Heart left ventricle (tissue), 16 donors: Measurements from ENCODE around the gene NXF3. TPM values are rescaled to one million over a fixed set of nuclear protein-coding genes. Genes with fewer than 3 reads are reported as not detected.
"Not testable (repeated sequence)": the region's sequence is repeated elsewhere in the genome, so short reads cannot be mapped to it uniquely, and the experiment has no call there.

ENCODE experiments used
- ATAC-seq, 4 donors: fragments of 200-7000 bp; cut with Tn5 transposase; one replicate each; pipeline ENCODE4 v1.9.1; 2020 to 2022; ENCODE audit warnings: moderate library complexity in 4 of 4, mild to moderate bottlenecking in 3 of 4, moderate number of reproducible peaks in 1 of 4
- DNase-seq, 5 donors: peaks; one replicate each; pipeline ENCODE4 v3.0.0-alpha.2; 2020
- H3K27ac ChIP-seq, 12 donors: fragments of 200-600 bp; sonication (generic) in 4 of 12; one replicate each; pipeline versions ENCODE4 v1.5.0 to v1.8.0; 2016 to 2022; ENCODE audit warnings: mild to moderate bottlenecking in 2 of 12
- H3K27me3 ChIP-seq, 9 donors: fragments of 200-600 bp; sonication (generic) in 2 of 9; one replicate each; pipeline versions ENCODE4 v1.5.1 to v1.8.0; 2016 to 2022; ENCODE audit warnings: mild to moderate bottlenecking in 3 of 9
- H3K36me3 ChIP-seq, 9 donors: fragments of 200-600 bp; sonication (generic) in 2 of 9; one replicate each; pipeline versions ENCODE4 v1.5.0 to v1.8.0; 2018 to 2022; ENCODE audit warnings: mild to moderate bottlenecking in 2 of 9
- H3K4me1 ChIP-seq, 12 donors: fragments of 200-600 bp; sonication (generic) in 4 of 12; one replicate each; pipeline versions ENCODE4 v1.5.0 to v1.8.0; 2016 to 2022; ENCODE audit warnings: mild to moderate bottlenecking in 3 of 12
- H3K4me3 ChIP-seq, 12 donors: fragments of 200-600 bp; sonication (generic) in 4 of 12; one replicate each; pipeline versions ENCODE4 v1.5.0 to v1.8.0; 2017 to 2022; ENCODE audit warnings: mild to moderate bottlenecking in 9 of 12, moderate library complexity in 4 of 12
- H3K9me3 ChIP-seq, 12 donors: fragments of 200-600 bp; sonication (generic) in 4 of 12; one replicate each; pipeline versions ENCODE4 v1.5.0 to v1.8.0; 2016 to 2022; ENCODE audit warnings: mild to moderate bottlenecking in 1 of 12
- POLR2A ChIP-seq, 2 donors: fragments of 450-650 bp; IDR thresholded peaks; one replicate each; pipeline ENCODE4 v1.6.1; 2017; ENCODE audit warnings: antibody characterized with exemption in 2 of 2, mild to moderate bottlenecking in 2 of 2, moderate library complexity in 2 of 2
- WGBS, 4 donors: extraction: QIAGEN DNeasy Blood & Tissue Kit in 2 of 4; methylation state at CpG; one replicate each; pipeline versions ENCODE4 v1.1.5 to v1.1.7; 2013 to 2018; 5-methylcytosine and 5-hydroxymethylcytosine counted together
- intact Hi-C, 10 donors: fragments of 100-400 bp; cut with DNase I; formaldehyde crosslinking; loops; one replicate each; pipeline versions ENCODE4 v1.11.1 to v1.14.2; 2022
- polyA plus RNA-seq, 2 donors: library from polyadenylated mRNA; stranded (reverse); fragments of 200-250 nt; gene quantifications; one replicate each; pipeline ENCODE4 v1.2.3, GENCODE V29; 2013
- total RNA-seq, 9 donors: library from RNA; depleted of rRNA in 2 of 9; stranded (reverse); fragments of >200 nt in 2 of 9; fragmentation: NEBNext Ultra II Directional in 3 of 9; extraction: Animal tissue kit (Norgen Biotek cat#: 25700) in 3 of 9; gene quantifications; one replicate each; pipeline versions ENCODE4 v1.1.0 to v1.2.4, GENCODE V29; 2016 to 2023
- TF ChIP-seq, protein P1 (sequence below), 12 donors: fragments of 200-600 bp; sonication (generic) in 4 of 12; IDR thresholded peaks; one replicate each; pipeline versions ENCODE4 v1.5.0 to v1.8.0; 2018 to 2022; ENCODE audit warnings: antibody characterized with exemption in 12 of 12, mild to moderate bottlenecking in 5 of 12
- donor health status: ischemic (EF 13 %, LVEDD 7.1; RV severe dilation, severe dysfunction).
- donor health status: healthy with polysubstance abuse.
- donor health status: DM: no; HTN: yes; CAD: no.
- donor health status: DM: no; HTN: no; CAD: no.
- donor health status: ischemic (EF 25% LVEDD 6.9; RV normal size, moderate dysfunction).
- donor health status: ischemic (EF 25% LVEDD 5.7; RV mildly dilated, moderate dysfunction).
- donor health status: healthy.
- donor health status: DM: yes; HTN: yes; CAD: no.
- donor health status: ischemic (EF 35%, LVEDD 5.7; RV mildly dilated, moderate dysfunction).
- donor health status: nonischemic (EF 11% LVEDD 7.7; RV severe dilation, severe dysfunction).
- donor health status: DM: yes; HTN: yes; CAD: no.
- donor health status: PGD.
- donor health status: ischemic (EF 29% LVEDD 5.4; RV normal size, mild dysfunction).
- donor health status: nonischemic (EF 23%, LVEDD 6.1; RV moderate dilation, normal function).

The NXF3 gene
- total and polyA plus RNA-seq, 11 donors: 0.08 to 0.54 (median 0.30) TPM; not detected in 4

DNA sequence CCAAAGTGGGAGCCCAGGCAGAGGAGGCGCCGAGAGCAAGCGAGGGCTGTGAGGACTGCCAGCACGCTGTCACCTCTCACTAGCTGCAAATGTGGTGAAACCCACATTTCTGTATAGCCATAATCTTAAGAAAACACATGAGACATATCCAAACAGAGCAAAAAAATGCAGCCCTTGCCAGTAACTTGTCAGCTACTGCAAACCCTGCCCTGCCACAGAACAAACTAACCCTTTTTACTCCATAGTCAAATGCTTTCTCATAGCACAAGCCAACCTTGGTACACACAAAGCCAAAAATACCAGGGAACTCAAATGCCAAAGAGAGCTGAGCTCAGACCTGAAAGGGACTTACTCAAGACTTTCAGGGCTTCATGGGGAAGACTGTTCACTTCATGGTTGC is 14.9 kb upstream of the NXF3 start:
- peaks cover 0 to 6% (median 0%) of the 10 kb centered on the region in 9 donors for H3K27me3 ChIP-seq
- H3K36me3 ChIP-seq: no peaks in the 10 kb centered on the region
- no peaks in the 10 kb centered on the region for H3K4me1 ChIP-seq
- no peak overlapping the region for H3K27ac ChIP-seq
- H3K4me3 ChIP-seq: no peak overlapping the region
- no peak for DNase-seq
- intact Hi-C loops: no loop called here
- no peak for ATAC-seq
- 80 to 90% (median 82%) methylated on average over 1 to 4 of the region's 4 CpGs for WGBS, 4 donors
- TF ChIP-seq POLR2A (IDR thresholded peaks at IDR 0.05): no peak
- TF ChIP-seq, protein P1, sequence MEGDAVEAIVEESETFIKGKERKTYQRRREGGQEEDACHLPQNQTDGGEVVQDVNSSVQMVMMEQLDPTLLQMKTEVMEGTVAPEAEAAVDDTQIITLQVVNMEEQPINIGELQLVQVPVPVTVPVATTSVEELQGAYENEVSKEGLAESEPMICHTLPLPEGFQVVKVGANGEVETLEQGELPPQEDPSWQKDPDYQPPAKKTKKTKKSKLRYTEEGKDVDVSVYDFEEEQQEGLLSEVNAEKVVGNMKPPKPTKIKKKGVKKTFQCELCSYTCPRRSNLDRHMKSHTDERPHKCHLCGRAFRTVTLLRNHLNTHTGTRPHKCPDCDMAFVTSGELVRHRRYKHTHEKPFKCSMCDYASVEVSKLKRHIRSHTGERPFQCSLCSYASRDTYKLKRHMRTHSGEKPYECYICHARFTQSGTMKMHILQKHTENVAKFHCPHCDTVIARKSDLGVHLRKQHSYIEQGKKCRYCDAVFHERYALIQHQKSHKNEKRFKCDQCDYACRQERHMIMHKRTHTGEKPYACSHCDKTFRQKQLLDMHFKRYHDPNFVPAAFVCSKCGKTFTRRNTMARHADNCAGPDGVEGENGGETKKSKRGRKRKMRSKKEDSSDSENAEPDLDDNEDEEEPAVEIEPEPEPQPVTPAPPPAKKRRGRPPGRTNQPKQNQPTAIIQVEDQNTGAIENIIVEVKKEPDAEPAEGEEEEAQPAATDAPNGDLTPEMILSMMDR (IDR thresholded peaks at IDR 0.05): no peak
- peaks cover 0 to 28% (median 0%) of the 10 kb centered on the region in 12 donors for H3K9me3 ChIP-seq

DNA sequence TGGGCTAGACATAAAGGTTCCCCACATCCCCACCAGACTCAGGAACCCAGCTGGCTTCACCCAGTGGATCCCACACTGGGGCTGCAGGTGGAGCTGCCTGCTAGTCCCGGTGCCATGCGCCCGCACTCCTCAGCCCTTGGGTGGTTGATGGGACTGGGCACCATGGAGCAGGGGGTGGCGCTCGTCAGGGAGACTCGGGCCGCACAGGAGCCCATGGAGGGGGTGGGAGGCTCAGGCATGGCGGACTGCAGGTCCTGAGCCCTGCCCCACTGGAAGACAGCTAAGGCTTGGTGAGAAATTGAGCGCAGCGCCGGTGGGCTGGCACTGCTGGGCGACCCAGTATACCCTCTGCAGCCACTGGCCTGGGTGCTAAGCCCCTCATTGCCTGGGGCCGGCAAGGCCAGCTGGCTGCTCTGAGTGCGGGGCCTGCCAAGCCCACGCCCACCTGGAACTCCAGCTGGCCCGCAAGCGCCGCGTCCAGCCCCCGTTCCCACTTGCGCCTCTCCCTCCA is 14.3 kb upstream of the NXF3 start:
- H3K36me3 ChIP-seq, DNase-seq, H3K4me3 ChIP-seq, H3K27ac ChIP-seq, H3K4me1 ChIP-seq, ATAC-seq, H3K27me3 ChIP-seq, intact Hi-C loops: not testable (repeated sequence)
- peaks cover 0 to 28% (median 0%) of the 10 kb centered on the region in 12 donors for H3K9me3 ChIP-seq
- WGBS, 4 donors: 85 to 96% (median 91%) methylated on average over 13 to 21 of the region's 21 CpGs

DNA sequence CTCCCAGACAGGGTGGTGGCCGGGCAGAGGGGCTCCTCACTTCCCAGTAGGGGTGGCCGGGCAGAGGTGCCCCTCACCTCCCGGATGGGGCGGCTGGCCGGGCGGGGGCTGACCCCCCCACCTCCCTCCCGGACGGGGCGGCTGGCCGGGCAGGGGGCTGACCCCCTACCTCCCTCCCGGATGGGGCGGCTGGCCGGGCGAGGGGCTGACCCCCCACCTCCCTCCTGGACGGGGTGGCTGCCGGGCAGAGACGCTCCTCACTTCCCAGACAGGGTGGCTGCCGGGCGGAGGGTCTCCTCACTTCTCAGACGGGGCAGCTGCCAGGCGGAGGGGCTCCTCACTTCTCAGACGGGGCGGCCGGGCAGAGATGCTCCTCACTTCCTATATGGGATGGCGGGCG is 11.4 kb upstream of the NXF3 start:
- H3K4me3 ChIP-seq, H3K27ac ChIP-seq, H3K36me3 ChIP-seq, intact Hi-C loops, DNase-seq, H3K4me1 ChIP-seq, H3K27me3 ChIP-seq, ATAC-seq: not testable (repeated sequence)
- H3K9me3 ChIP-seq: peaks cover 0 to 14% (median 0%) of the 10 kb centered on the region in 12 donors
- WGBS, 4 donors: 89 to 100% (median 95%) methylated on average over 1 to 26 of the region's 26 CpGs; no CpG with 5 or more reads in 1 of the 4 donors

DNA sequence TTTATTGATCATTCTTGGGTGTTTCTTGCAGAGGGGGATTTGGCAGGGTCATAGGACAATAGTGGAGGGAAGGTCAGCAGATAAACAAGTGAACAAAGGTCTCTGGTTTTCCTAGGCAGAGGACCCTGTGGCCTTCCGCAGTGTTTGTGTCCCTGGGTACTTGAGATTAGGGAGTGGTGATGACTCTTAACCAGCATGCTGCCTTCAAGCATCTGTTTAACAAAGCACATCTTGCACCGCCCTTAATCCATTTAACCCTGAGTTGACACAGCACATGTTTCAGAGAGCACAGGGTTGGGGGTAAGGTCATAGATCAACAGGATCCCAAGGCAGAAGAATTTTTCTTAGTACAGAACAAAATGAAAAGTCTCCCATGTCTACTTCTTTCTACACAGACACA is 10.9 kb upstream of the NXF3 start:
- H3K4me1 ChIP-seq, ATAC-seq, H3K36me3 ChIP-seq, H3K27me3 ChIP-seq, H3K4me3 ChIP-seq, H3K9me3 ChIP-seq, DNase-seq, intact Hi-C loops, H3K27ac ChIP-seq: not testable (repeated sequence)
- WGBS, 4 donors: 79 to 80% methylated on average over 2 of the region's 2 CpGs; no CpG with 5 or more reads in 2 of the 4 donors

DNA sequence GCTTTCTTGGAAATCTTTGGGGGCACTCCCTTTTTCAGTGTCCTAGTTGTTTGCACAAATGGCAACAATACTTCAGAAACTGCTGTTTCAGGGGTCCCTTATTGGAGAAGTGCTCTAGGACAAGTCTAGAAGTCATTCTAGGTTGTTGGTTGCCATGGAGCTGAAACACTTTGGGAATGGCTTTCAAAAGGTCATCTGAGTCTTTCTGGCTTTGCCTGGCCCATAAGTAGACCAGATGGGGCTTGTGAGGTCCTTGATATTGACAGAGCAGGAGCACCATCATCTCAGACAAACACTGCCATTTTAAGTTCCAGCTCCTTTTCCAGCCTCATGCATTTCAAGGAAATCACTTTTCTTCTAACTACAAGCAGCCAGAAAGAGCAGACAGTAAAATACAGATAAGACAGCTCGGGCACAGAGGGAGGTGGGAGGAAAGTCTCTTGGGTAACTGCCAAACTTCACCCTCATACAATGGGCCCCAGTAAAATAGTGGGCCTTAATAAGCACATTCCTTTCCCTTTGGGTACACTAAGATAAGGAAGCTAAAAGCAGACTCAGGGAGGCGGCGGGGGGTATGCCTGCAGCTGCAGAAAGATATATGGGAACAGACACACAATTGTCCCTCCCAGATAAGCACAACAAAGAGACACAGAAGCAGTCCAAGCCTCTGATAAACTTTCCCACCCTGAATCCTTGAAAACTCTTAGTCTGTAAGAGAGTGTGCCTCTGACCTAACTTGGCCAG is 8.5 kb upstream of the NXF3 start:
- peaks cover 0 to 6% (median 0%) of the 10 kb centered on the region in 9 donors for H3K27me3 ChIP-seq
- TF ChIP-seq, protein P1 (IDR thresholded peaks at IDR 0.05): no peak
- TF ChIP-seq POLR2A (IDR thresholded peaks at IDR 0.05): no peak
- DNase-seq (no peak), ATAC-seq (peak in 3 of 4 donors; percentile 45 to 68 (median 61))
- H3K36me3 ChIP-seq: no peaks in the 10 kb centered on the region
- H3K4me3 ChIP-seq: no peak overlapping the region
- intact Hi-C loops: no loop called here
- H3K27ac ChIP-seq: peak overlapping the region in 3 of 12 donors; percentile 9 to 24 (median 24)
- WGBS, 4 donors: 9 to 31% (median 17%) methylated on average over 3 of the region's 3 CpGs
- peaks cover 0 to 5% (median 0%) of the 10 kb centered on the region in 12 donors for H3K4me1 ChIP-seq
- H3K9me3 ChIP-seq: no peaks in the 10 kb centered on the region
